ENCODE measurements around the gene PLAGL2.
"Not testable (repeated sequence)": the region's sequence is repeated elsewhere in the genome, so short reads cannot be mapped to it uniquely, and the experiment has no call there.

PLAGL2 gene

DNA sequence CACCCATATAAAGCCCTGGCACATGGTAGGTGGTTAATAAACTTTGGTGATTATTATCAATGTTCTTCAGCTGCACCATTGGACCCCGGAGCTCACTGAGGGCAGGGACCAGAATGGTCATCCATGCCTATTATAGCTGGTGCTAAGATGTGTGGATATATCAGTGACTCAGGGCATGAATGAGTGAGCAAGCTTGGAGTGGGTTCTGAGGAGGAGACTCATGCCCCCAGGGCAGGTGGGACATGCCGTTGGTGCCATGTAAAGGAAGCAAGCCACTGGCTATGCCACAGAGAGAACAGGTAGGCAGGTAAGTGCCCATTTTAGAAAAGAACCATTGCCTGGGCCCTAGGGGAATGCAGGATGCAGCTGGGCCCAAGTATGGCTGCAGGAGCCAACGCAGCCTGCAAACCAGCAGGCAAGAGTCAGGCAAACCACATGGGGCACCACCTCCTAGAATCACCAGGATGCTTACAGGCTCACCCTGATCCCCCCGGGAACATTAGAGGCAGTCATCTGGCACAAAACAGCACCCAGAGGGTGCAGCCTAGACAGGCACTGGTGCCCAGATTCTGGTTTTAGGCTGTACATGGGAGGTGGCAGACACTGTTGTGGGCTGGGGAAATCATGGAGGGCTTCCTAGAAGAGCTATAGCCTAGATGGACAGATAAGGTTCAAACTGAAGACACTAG, 23.5 kb downstream of the PLAGL2 start:
- no peak for DNase-seq (ENCODE audit: low read depth)

GRCh38 chr20:32181606-32182005, 25.9 kb downstream of the PLAGL2 start:
- DNase-seq (ENCODE audit: low read depth) = no peak

DNA sequence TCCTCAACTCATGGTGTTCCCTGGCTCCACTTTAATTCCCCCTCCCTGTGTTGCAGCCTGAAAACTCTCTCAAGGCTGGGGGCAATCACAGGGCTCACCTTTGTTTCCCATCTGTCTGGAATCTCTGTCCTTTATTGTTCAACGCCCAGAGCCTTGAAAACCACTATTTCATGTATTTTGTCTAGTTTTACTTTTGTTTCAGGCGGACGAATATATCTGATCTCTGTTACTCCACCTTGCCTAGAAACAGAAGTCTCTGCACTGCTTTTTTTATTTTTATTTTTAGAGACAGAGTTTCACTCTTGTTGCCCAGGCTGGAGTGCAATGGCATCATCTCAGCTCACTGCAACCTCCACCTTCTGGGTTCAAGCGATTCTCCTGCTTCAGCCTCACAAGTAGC, 27.6 kb downstream of the PLAGL2 start:
- DNase-seq (ENCODE audit: low read depth) = no peak

DNA sequence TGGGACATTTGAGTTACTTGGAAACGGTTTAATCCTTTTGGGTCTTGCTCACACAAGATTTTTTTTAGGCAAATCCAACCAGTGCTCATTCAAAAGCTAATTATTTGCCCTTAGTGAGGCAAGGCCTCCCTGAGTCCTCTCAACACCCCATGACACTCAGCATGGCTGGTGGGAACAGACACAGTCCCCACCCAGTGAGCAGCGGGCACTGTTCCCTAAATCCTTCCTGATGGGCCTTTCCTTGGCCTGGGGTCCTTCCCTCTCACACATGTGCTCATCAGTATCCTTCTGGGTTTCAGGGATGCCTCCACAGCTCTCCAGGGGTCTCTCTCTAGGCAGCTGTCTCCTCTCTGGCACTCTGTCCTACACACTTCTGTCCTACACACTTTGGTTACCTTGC, 28.0 kb downstream of the PLAGL2 start:
- no peak for DNase-seq (ENCODE audit: low read depth)

GRCh38 chr20:32177696-32178095, 29.8 kb downstream of the PLAGL2 start:
- DNase-seq (ENCODE audit: low read depth) = not testable (repeated sequence)

GRCh38 chr20:32168184-32168910, 39.2 kb downstream of the PLAGL2 start:
- no peak for DNase-seq (ENCODE audit: low read depth)

GRCh38 chr20:32167552-32167951, 40.0 kb downstream of the PLAGL2 start:
- DNase-seq (ENCODE audit: low read depth) = no peak

- no peak for DNase-seq (ENCODE audit: low read depth)
These were observed 41.6 kb downstream of the PLAGL2 start for GRCh38 chr20:32165836-32166545.

GRCh38 chr20:32164984-32165735, 42.4 kb downstream of the PLAGL2 start:
- DNase-seq (ENCODE audit: low read depth) = no peak

DNA sequence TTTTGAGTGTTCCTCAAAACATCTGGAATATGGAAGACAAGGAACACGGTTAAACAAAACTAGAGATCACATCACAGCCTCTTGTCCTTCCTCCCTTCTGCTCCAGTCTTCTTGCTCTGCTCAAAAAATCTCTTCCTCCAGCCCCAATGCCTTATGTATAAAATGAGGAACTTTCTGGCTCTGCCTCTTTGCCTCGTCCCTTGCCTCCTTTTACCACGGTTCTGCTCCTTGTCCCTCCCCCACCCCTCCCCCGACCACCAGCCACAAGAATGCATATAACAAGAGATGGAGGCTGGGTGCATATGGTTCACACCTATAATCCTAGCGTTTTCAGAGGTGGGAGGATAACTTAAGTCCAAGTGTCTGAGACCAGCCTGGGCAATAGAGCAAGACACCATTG, 43.6 kb downstream of the PLAGL2 start:
- no peak for DNase-seq (ENCODE audit: low read depth)

- DNase-seq (ENCODE audit: low read depth) = no peak
These were observed 45.2 kb downstream of the PLAGL2 start for GRCh38 chr20:32162351-32162750.

DNA sequence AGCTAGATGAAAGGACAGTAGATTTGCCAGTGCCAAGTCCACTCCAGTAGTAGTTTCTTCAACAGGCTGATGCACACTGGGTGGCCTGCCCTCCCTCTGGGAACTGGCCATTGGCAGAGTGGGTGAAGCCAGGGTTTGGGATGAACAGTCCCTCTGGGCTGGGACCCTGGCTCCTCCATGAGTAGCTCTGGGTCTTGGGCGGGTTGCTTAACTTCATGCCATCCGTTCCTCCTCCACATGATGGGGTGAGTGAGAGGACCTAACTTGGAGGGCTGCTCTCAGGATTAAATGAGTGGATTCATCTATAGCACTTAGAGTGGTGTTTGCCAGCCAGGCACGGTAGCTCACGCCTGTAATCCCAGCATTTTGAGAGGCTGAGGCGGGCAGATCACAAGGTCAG, 47.2 kb downstream of the PLAGL2 start:
- DNase-seq (ENCODE audit: low read depth) = no peak

DNA sequence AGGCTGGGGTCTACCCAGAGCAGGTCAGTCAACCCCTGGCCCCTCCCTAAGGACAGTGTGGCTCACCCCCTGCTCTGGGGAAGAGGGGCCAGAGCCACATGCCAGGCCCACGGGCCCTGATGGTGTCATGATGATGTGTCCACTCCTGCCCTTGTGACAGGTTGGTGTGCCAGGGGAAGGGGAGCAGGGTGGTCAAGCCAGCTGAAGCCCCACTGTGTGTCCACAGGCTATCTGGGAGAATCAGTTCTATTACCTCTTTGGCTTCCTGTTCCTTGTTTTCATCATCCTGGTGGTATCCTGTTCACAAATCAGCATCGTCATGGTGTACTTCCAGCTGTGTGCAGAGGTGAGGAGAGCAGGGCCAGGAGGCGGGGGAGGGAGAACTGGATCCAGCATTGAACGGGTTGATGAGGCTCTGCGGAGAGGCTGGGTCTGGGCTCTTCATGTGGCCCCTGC, 47.7 kb downstream of the PLAGL2 start:
- DNase-seq (ENCODE audit: low read depth) = no peak

DNA sequence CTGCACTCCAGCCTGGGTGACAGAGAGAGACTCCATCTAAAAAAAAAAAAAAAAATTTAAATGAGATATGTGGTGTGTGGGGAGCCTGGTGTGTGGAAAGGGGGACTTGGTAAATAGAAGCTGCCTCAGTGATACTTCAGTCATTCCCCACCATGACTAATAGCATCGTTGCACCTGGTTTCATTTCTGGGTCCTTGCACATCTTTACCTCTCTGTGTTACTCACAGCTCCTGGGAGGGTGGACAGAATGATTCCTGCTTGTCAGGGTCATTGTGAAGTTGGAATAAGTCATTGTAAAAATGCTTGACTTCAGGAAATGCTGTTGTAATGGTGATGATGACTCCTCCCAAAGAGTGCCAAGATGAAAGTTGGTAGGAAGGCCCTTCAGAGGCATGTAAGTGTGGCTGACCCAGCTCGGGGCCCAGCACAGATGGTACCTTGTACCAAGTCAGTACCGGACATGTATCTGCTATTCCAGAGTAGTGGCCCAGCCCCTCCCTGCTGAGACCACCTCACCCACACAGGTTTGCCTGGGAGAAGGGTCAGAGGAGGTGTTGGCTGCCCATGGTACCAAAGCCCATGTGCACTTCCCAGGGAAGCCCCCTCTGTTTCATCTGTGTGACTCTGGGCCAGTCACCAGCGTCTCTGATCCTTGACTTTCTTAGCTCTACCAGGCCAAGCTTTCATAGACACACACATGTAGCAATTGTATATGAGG, 48.4 kb downstream of the PLAGL2 start:
- no peak for DNase-seq (ENCODE audit: low read depth)

- DNase-seq (ENCODE audit: low read depth) = no peak
These were observed 49.2 kb downstream of the PLAGL2 start for GRCh38 chr20:32158351-32158750.

DNA sequence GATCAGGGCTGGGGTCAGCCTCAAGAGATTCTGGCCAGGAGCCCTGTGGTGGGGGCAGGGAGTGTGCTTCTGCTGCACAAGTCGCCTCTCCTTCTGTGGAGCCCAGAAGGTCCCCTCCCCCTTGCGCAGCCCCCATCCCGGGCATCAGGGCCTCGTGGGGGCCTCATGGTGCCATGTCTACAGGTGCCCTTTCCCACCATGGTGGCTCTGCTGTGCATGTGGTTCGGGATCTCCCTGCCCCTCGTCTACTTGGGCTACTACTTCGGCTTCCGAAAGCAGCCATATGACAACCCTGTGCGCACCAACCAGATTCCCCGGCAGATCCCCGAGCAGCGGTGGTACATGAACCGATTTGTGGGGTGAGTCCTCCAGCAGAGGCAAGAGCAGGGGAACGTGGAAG, 49.9 kb downstream of the PLAGL2 start:
- DNase-seq (ENCODE audit: low read depth) = no peak

- no peak for DNase-seq (ENCODE audit: low read depth)
These were observed 52.2 kb downstream of the PLAGL2 start for GRCh38 chr20:32155017-32155981.

GRCh38 chr20:32153771-32154170, 53.8 kb downstream of the PLAGL2 start:
- DNase-seq (ENCODE audit: low read depth) = no peak

DNA sequence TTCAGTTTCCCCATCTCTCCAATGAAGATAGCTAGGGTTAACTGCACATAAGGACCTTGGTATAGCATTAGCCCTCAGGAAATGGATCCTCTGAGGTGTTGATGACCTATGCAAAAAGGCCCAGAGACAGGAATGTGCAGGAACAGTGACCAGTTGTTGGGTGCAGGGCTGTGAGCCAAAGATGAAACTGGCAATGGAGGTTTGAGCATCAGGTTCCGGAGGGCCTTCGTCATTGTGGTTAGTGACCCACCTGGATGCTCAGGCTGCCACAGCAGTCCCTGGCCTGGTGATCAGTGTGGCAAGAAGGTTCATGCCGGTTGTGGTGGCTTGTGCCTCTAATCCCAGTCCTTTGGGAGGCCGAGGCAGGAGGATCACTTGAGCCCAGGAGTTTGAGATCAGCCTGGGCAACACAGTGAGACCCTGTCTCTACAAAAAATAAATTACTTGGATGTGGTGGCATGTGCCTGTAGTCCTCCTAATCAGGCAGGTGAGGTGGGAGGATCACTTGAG, 54.3 kb downstream of the PLAGL2 start:
- no peak for DNase-seq (ENCODE audit: low read depth)

Measured in T follicular helper cell (primary cell).